ENCODE data around the gene RALGAPA1. TPM values are rescaled to one million over a fixed set of nuclear protein-coding genes. Genes with fewer than 3 reads are reported as not detected.
A peak's percentile ranks its signal among the peaks of the same experiment; 100 is the strongest.

The RALGAPA1 gene
- total and polyA plus RNA-seq, 2 of the 13 experiments (the other 11 are each of a cell fraction or from before 2014, with no cell fraction given), result 65.0 to 89.2 TPM

- TF ChIP-seq ZHX2 (IDR thresholded peaks at IDR 0.05; ENCODE audit: low read depth) (peak; percentile 30; the same call in 1 of the 2 replicates), ZHX2 (CRISPR knock-in tag; IDR thresholded peaks at IDR 0.05; ENCODE audit: borderline replicate concordance) (no peak), HBP1 (CRISPR knock-in tag; IDR thresholded peaks at IDR 0.05; ENCODE audit: low read depth) (peak; percentile 82), ZNF33A (CRISPR knock-in tag; IDR thresholded peaks at IDR 0.05; ENCODE audit: borderline replicate concordance) (0 out of 2 replicates have a peak, but pooled peaks have one; percentile 90), ZNF772 (CRISPR knock-in tag; IDR thresholded peaks at IDR 0.05) (peak; percentile 99), AKAP8 (CRISPR knock-in tag; IDR thresholded peaks at IDR 0.05) (peak; percentile 98), TRIM22 (IDR thresholded peaks at IDR 0.05) (no peak), KDM5A (IDR thresholded peaks at IDR 0.05; ENCODE audit: borderline replicate concordance, low read length) (peak; percentile 93), XRCC5 (optimal IDR thresholded peaks at IDR 0.05; ENCODE audit: low read length) (peak; percentile 86)
- TF ChIP-seq, protein P1, sequence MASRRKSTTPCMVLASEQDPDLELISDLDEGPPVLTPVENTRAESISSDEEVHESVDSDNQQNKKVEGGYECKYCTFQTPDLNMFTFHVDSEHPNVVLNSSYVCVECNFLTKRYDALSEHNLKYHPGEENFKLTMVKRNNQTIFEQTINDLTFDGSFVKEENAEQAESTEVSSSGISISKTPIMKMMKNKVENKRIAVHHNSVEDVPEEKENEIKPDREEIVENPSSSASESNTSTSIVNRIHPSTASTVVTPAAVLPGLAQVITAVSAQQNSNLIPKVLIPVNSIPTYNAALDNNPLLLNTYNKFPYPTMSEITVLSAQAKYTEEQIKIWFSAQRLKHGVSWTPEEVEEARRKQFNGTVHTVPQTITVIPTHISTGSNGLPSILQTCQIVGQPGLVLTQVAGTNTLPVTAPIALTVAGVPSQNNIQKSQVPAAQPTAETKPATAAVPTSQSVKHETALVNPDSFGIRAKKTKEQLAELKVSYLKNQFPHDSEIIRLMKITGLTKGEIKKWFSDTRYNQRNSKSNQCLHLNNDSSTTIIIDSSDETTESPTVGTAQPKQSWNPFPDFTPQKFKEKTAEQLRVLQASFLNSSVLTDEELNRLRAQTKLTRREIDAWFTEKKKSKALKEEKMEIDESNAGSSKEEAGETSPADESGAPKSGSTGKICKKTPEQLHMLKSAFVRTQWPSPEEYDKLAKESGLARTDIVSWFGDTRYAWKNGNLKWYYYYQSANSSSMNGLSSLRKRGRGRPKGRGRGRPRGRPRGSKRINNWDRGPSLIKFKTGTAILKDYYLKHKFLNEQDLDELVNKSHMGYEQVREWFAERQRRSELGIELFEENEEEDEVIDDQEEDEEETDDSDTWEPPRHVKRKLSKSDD (CRISPR knock-in tag; IDR thresholded peaks at IDR 0.05; ENCODE audit: low read depth), result no peak; the same call in 1 of the 2 replicates
- TF ChIP-seq, protein P2, sequence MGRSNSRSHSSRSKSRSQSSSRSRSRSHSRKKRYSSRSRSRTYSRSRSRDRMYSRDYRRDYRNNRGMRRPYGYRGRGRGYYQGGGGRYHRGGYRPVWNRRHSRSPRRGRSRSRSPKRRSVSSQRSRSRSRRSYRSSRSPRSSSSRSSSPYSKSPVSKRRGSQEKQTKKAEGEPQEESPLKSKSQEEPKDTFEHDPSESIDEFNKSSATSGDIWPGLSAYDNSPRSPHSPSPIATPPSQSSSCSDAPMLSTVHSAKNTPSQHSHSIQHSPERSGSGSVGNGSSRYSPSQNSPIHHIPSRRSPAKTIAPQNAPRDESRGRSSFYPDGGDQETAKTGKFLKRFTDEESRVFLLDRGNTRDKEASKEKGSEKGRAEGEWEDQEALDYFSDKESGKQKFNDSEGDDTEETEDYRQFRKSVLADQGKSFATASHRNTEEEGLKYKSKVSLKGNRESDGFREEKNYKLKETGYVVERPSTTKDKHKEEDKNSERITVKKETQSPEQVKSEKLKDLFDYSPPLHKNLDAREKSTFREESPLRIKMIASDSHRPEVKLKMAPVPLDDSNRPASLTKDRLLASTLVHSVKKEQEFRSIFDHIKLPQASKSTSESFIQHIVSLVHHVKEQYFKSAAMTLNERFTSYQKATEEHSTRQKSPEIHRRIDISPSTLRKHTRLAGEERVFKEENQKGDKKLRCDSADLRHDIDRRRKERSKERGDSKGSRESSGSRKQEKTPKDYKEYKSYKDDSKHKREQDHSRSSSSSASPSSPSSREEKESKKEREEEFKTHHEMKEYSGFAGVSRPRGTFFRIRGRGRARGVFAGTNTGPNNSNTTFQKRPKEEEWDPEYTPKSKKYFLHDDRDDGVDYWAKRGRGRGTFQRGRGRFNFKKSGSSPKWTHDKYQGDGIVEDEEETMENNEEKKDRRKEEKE (IDR thresholded peaks at IDR 0.05), result no peak
Observed at GRCh38 chr14:35826218-35826951, 17.3 kb upstream of the RALGAPA1 start, which contains the start of gene BRMS1L (continued).
